ENCODE data around the gene MYCN.

The MYCN gene

GRCh38 chr2:15954761-15955160 lies 14.4 kb downstream of the MYCN start:
- in situ Hi-C loops (cut with MboI; ENCODE audit: low sequenced_read_pairs, unreplicated experiment): no loop called here
- no peak for TF ChIP-seq CTCF (IDR thresholded peaks at IDR 0.05; ENCODE audit: borderline replicate concordance, control extremely low read depth, extremely low read depth, insufficient read depth, missing control alignments)
- DNase-seq (ENCODE audit: low spot score): no peak

- in situ Hi-C loops (cut with MboI; ENCODE audit: low sequenced_read_pairs, unreplicated experiment): no loop called here
- DNase-seq (ENCODE audit: low spot score): no peak
- TF ChIP-seq CTCF (IDR thresholded peaks at IDR 0.05; ENCODE audit: borderline replicate concordance, control extremely low read depth, extremely low read depth, insufficient read depth, missing control alignments): no peak
Measured at GRCh38 chr2:15955232-15955988, 15.1 kb downstream of the MYCN start.

GRCh38 chr2:15956230-15956629 lies 15.9 kb downstream of the MYCN start:
- in situ Hi-C loops (cut with MboI; ENCODE audit: low sequenced_read_pairs, unreplicated experiment): no loop called here
- TF ChIP-seq CTCF (IDR thresholded peaks at IDR 0.05; ENCODE audit: borderline replicate concordance, control extremely low read depth, extremely low read depth, insufficient read depth, missing control alignments): no peak
- no peak for DNase-seq (ENCODE audit: low spot score)

GRCh38 chr2:15956751-15957736 lies 16.7 kb downstream of the MYCN start:
- no peak for DNase-seq (ENCODE audit: low spot score)
- TF ChIP-seq CTCF (IDR thresholded peaks at IDR 0.05; ENCODE audit: borderline replicate concordance, control extremely low read depth, extremely low read depth, insufficient read depth, missing control alignments): no peak
- in situ Hi-C loops (cut with MboI; ENCODE audit: low sequenced_read_pairs, unreplicated experiment): no loop called here

GRCh38 chr2:15957881-15958713 lies 17.7 kb downstream of the MYCN start:
- DNase-seq (ENCODE audit: low spot score): no peak
- in situ Hi-C loops (cut with MboI; ENCODE audit: low sequenced_read_pairs, unreplicated experiment): no loop called here
- no peak for TF ChIP-seq CTCF (IDR thresholded peaks at IDR 0.05; ENCODE audit: borderline replicate concordance, control extremely low read depth, extremely low read depth, insufficient read depth, missing control alignments)

Data from GM13976 (cell line).